ENCODE measurements around the gene PPP6R3. TPM values are rescaled to one million over a fixed set of nuclear protein-coding genes. Genes with fewer than 3 reads are reported as not detected.

The PPP6R3 gene
- total and polyA plus RNA-seq, 2 of the 13 experiments (the other 11 are each of a cell fraction or from before 2014, with no cell fraction given), result 41.2 to 83.4 TPM

DNA sequence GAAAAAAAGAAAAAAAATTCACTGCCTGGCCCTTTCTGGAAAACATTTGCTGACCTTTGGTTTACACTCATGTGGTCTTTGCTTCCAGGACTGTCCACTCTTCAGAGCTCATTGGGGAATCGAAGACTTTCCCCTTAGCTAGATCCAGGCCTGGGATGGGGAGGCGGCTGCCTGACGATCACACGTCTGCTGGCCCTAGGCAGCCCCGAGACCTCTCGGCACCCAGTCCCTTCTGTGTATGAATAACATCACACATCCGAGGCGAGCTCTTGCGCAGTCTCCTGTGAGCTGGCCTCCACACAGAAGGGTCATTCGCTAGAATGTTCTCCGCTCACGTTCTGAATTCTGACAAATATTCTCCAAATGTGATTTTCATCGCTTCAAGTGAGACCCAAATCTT, 198.1 kb downstream of the PPP6R3 start:
- in situ Hi-C loops (cut with HindIII; ENCODE audit: extremely low pct_ligation_motif_present, low pct_unique_long_range_greater_than_20kb), result no loop called here
- intact Hi-C loops (cut with micrococcal nuclease; ENCODE audit: unreplicated experiment), result loop anchor here (10.0 kb wide), 1 partner anchor 146 kb away; no protein-coding TSS in a partner anchor
- POLR2A ChIA-PET, result no interaction called here

GRCh38 chr11:68659158-68659921, 198.8 kb downstream of the PPP6R3 start:
- ATAC-seq (peak; percentile 80), FAIRE-seq (no peak), DNase-seq (ENCODE audit: low spot score) (peak; percentile 55)
- no peak overlapping the region for H3K4me3 ChIP-seq (replicated peaks in 1 of 3; ENCODE audit: insufficient read depth in 1 of 3, low read depth in 2 of 3, low read length in 3 of 3)
- intact Hi-C loops (cut with micrococcal nuclease; ENCODE audit: unreplicated experiment), result loop anchor here (10.0 kb wide), 1 partner anchor 145 kb away; no protein-coding TSS in a partner anchor
- no peaks in the 10 kb centered on the region for H4K20me1 ChIP-seq (ENCODE audit: insufficient read depth, low read length)
- no peaks in the 10 kb centered on the region for H3K9me3 ChIP-seq (ENCODE audit: low read length)
- H3K9ac ChIP-seq (ENCODE audit: insufficient read depth, low read depth, low read length), result no peak overlapping the region
- no peaks in the 10 kb centered on the region for H3K36me3 ChIP-seq (replicated peaks in 1 of 2; ENCODE audit: control insufficient read depth in 1 of 2, insufficient read depth in 2 of 2, low read length in 2 of 2)
- no TSS peak for BruUV-seq (replicated peaks)
- H3K27ac ChIP-seq (ENCODE audit: extremely low read length, insufficient read depth, low read length), result no peak overlapping the region
- ChIA-PET CTCF (ENCODE audit: low intra/inter-chr PET ratio, low total read pairs) (no interaction called here), POLR2A (no interaction called here)
- H3K4me1 ChIP-seq (ENCODE audit: insufficient read depth, low read length), result peaks cover 5% of the 10 kb centered on the region
- H2AFZ ChIP-seq (ENCODE audit: low read length), result no peak overlapping the region
- H3K27me3 ChIP-seq (ENCODE audit: control insufficient read depth in 1 of 2, insufficient read depth in 2 of 2, low read length in 2 of 2), result peaks cover 10 to 74% of the 10 kb centered on the region in 2 experiments
- H3K4me2 ChIP-seq (ENCODE audit: low read depth, low read length), result no peak overlapping the region
- no peaks in the 10 kb centered on the region for H3K79me2 ChIP-seq (ENCODE audit: insufficient read depth, low read length)
- in situ Hi-C loops (cut with HindIII; ENCODE audit: extremely low pct_ligation_motif_present, low pct_unique_long_range_greater_than_20kb), result no loop called here
- 24% methylated on average over 20 of the region's 22 CpGs for WGBS (ENCODE audit: low lambda C conversion rate)
- TF ChIP-seq ZNF329 (CRISPR knock-in tag; IDR thresholded peaks at IDR 0.05; ENCODE audit: low read depth), result no peak
- TF ChIP-seq RELA (CRISPR knock-in tag; IDR thresholded peaks at IDR 0.05), result no peak
- TF ChIP-seq TEAD3 (CRISPR knock-in tag; optimal IDR thresholded peaks at IDR 0.05; ENCODE audit: borderline replicate concordance), result peak; percentile 11
- TF ChIP-seq RFX5 (IDR thresholded peaks at IDR 0.05; ENCODE audit: low read depth, low read length), result peak; percentile 72
- TF ChIP-seq, protein P1, sequence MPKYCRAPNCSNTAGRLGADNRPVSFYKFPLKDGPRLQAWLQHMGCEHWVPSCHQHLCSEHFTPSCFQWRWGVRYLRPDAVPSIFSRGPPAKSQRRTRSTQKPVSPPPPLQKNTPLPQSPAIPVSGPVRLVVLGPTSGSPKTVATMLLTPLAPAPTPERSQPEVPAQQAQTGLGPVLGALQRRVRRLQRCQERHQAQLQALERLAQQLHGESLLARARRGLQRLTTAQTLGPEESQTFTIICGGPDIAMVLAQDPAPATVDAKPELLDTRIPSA (CRISPR knock-in tag; IDR thresholded peaks at IDR 0.05; ENCODE audit: borderline replicate concordance), result no peak

More for the DNA sequence above, 198.1 kb downstream of the PPP6R3 start:
- TF ChIP-seq GTF2F1 (IDR thresholded peaks at IDR 0.05; ENCODE audit: low read length) (no peak), ADNP (CRISPR knock-in tag; IDR thresholded peaks at IDR 0.05) (no peak), ZNF343 (CRISPR knock-in tag; IDR thresholded peaks at IDR 0.05) (no peak), FOXM1 (CRISPR knock-in tag; IDR thresholded peaks at IDR 0.05) (no peak), ZNF501 (CRISPR knock-in tag; IDR thresholded peaks at IDR 0.05) (peak; percentile 21; the same call in 1 of the 2 replicates)
- TF ChIP-seq, protein P2, sequence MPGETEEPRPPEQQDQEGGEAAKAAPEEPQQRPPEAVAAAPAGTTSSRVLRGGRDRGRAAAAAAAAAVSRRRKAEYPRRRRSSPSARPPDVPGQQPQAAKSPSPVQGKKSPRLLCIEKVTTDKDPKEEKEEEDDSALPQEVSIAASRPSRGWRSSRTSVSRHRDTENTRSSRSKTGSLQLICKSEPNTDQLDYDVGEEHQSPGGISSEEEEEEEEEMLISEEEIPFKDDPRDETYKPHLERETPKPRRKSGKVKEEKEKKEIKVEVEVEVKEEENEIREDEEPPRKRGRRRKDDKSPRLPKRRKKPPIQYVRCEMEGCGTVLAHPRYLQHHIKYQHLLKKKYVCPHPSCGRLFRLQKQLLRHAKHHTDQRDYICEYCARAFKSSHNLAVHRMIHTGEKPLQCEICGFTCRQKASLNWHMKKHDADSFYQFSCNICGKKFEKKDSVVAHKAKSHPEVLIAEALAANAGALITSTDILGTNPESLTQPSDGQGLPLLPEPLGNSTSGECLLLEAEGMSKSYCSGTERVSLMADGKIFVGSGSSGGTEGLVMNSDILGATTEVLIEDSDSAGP (CRISPR knock-in tag; IDR thresholded peaks at IDR 0.05; ENCODE audit: borderline replicate concordance), result no peak
- no peak overlapping the region for H3K4me2 ChIP-seq (ENCODE audit: low read depth, low read length)
- H3K79me2 ChIP-seq (ENCODE audit: insufficient read depth, low read length), result no peaks in the 10 kb centered on the region
- 67% methylated on average over 9 of the region's 13 CpGs for WGBS (ENCODE audit: low lambda C conversion rate)
- no peak overlapping the region for H3K27ac ChIP-seq (ENCODE audit: extremely low read length, insufficient read depth, low read length)
- ATAC-seq (no peak), DNase-seq (ENCODE audit: low spot score) (no peak), FAIRE-seq (no peak)
- H3K9ac ChIP-seq (ENCODE audit: insufficient read depth, low read depth, low read length), result no peak overlapping the region
- no peaks in the 10 kb centered on the region for H4K20me1 ChIP-seq (ENCODE audit: insufficient read depth, low read length)
- no peak overlapping the region for H2AFZ ChIP-seq (ENCODE audit: low read length)
- BruUV-seq (replicated peaks), result no TSS peak
- peaks cover 12 to 78% of the 10 kb centered on the region in 2 experiments for H3K27me3 ChIP-seq (ENCODE audit: control insufficient read depth in 1 of 2, insufficient read depth in 2 of 2, low read length in 2 of 2)
- no peak overlapping the region for H3K4me3 ChIP-seq (replicated peaks in 1 of 3; ENCODE audit: insufficient read depth in 1 of 3, low read depth in 2 of 3, low read length in 3 of 3)
- peaks cover 5% of the 10 kb centered on the region for H3K4me1 ChIP-seq (ENCODE audit: insufficient read depth, low read length)
- H3K36me3 ChIP-seq (replicated peaks in 1 of 2; ENCODE audit: control insufficient read depth in 1 of 2, insufficient read depth in 2 of 2, low read length in 2 of 2), result no peaks in the 10 kb centered on the region
- CTCF ChIA-PET (ENCODE audit: low intra/inter-chr PET ratio, low total read pairs), result no interaction called here
- no peaks in the 10 kb centered on the region for H3K9me3 ChIP-seq (ENCODE audit: low read length)
